Astrocyte of the spinal cord (primary cell): ENCODE results near the gene KIT.

ENCODE experiments used
- DNase-seq: peaks from one replicate; pipeline ENCODE4 v3.0.0; 2011; ENCODE audit warnings: low read depth, low spot score
- H3K4me3 ChIP-seq: 2 replicates; pipeline ENCODE4 v1.5.1; 2011; ENCODE audit warnings: low read depth, mild to moderate bottlenecking, low read length, moderate library complexity
- CTCF ChIP-seq: IDR thresholded peaks from 2 replicates; pipeline ENCODE4 v1.5.1; 2012; ENCODE audit warnings: low read depth, mild to moderate bottlenecking, low read length, inconsistent platforms
- in situ Hi-C: cut with HindIII; loops from 2 replicates; pipeline ENCODE4 v1.10.0; 2017; ENCODE audit warnings: low sequenced_read_pairs

KIT gene

DNA sequence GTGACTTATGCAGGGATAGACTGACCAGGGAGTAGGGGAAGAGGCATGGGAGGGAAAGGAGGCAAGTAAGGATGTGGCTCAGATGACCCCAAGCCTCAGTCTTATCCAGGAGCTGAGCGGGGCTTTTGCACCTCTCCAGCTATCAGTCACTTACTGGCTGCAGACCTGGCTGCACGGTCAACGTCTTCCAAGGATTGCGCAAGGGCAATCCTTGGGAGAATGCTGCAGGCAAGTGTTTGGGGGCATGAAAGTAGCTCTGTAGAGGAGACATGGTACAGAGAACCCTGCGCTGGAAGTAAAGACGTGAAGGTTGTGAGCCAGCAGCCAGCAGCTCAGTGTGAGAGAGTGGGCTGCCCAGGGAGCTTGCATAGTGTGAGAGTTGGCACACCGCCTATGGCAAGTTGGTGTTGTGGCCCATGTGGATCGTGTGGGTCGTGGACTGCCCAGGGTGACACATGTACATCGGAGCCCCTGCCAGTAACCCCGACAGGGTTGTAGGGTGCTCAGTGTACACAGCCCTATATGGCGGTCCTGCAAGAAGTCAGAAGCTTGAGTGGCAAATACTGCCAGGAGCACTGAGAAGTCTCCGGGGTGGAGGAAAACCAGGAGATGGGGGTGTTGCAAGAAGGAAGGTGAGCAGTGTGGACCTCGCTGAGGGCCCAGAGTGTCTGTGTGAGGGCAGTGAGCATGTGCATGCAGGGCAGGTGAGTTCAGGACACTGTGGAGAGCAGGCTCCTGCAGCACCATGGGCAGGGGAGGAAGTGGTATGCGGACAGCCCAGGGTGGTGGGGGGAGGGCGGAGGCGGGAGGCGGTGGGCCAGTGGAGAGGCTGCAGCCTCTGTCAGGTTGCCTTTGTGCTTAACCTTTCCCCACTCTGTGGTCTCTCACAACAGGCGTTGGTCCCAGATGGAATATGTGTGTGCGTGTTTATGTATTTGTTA, 50.9 kb downstream of the KIT start:
- DNase-seq: no peak
- no peak overlapping the region for H3K4me3 ChIP-seq
- in situ Hi-C loops: no loop called here
- no peak for TF ChIP-seq CTCF

DNA sequence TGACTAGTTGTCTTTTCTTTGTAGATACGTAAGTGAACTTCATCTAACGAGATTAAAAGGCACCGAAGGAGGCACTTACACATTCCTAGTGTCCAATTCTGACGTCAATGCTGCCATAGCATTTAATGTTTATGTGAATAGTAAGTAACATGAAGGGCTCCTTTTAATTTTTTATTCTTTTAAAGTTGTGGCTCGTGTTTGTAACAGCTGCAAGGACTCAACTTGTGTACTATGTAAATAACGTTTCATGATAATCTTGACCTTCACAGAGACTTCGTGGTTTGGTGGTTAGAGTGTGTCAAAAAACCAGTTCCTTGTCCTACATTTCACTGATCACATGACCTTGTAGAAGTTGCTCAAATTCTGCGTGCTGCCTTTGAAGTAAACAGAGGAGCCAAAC, 51.6 kb downstream of the KIT start:
- TF ChIP-seq CTCF: no peak
- H3K4me3 ChIP-seq: no peak overlapping the region
- no peak for DNase-seq
- in situ Hi-C loops: no loop called here

GRCh38 chr4:54712206-54712605, 54.4 kb downstream of the KIT start:
- no peak for TF ChIP-seq CTCF
- no peak for DNase-seq
- in situ Hi-C loops: no loop called here
- H3K4me3 ChIP-seq: no peak overlapping the region

- no peak for TF ChIP-seq CTCF
- in situ Hi-C loops: no loop called here
- H3K4me3 ChIP-seq: no peak overlapping the region
- DNase-seq: no peak
Observed at GRCh38 chr4:54714631-54715030, 56.9 kb downstream of the KIT start.

DNA sequence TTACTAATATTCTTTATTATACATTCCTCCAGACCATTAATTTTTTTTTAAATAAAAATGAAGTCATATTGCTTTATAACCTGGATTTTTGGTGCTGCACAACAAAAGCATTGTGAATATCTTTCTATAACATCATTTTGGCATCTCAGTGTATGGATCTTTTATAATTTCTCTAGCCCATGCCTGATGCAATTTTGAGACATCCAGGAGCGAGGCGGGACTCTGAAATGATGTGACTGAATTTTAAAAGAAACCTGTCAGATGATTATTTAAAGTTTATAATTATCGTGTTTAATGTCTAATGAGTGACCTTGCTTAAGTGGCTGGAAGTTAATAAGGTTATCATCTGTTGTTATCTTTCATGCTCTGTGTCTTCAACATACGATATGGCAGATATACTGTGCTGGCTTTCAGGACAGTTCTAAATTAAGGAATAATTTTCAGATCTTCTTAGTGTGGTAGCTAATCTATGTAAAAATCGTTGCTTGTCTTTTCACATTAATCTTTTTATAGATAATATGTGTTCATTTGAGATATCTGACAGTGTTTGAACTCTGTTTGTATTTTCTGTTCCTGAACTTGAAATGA, 58.8 kb downstream of the KIT start:
- no peak for DNase-seq
- no peak overlapping the region for H3K4me3 ChIP-seq
- TF ChIP-seq CTCF: no peak
- in situ Hi-C loops: no loop called here

DNA sequence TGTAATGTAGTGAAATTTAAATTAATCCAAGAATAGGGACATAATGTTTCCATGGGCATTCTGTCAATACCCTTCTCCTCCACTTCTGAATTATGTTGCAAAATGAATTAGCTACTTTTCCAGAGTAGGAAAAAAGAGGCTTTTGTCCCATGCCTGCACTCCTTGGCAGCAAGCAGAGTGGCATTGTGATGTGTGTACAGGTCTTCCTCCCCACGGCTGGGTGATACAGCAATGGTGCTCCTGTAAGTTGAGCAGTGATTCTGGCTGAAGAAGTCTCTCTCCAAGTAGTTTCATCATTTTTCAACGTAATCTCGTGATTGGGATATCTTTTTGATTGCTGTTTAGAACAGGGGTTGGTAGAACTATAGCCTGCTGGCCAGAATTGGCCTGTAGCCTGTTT, 59.9 kb downstream of the KIT start:
- H3K4me3 ChIP-seq: no peak overlapping the region
- in situ Hi-C loops: no loop called here
- no peak for DNase-seq
- no peak for TF ChIP-seq CTCF
